SK-N-SH treated with all-trans-retinoic acid at 6 μM for 48 hours (cell line): ENCODE data around the gene IL6.

Source experiments
- ATAC-seq: fragments of 200-7000 bp; cut with Tn5 transposase; 3 replicates; pipeline ENCODE4 v1.9.1; 2020; ENCODE audit warnings: mild to moderate bottlenecking, moderate library complexity
- ARNTL ChIP-seq: fragments of 450-650 bp; formaldehyde crosslinking; IDR thresholded peaks from 2 replicates; pipeline ENCODE4 v1.5.0; 2020; ENCODE audit warnings: low read depth, mild to moderate bottlenecking, moderate library complexity, borderline replicate concordance
- CSRNP3 ChIP-seq: fragments of 250-450 bp; sonication (Bioruptor Pico); IDR thresholded peaks from 2 replicates; pipeline ENCODE4 v1.5.1; 2021; ENCODE audit warnings: mild to moderate bottlenecking, moderate library complexity
- ESRRG ChIP-seq: fragments of 250-450 bp; sonication (Bioruptor Pico); IDR thresholded peaks from 2 replicates; pipeline ENCODE4 v1.6.1; 2021; ENCODE audit warnings: mild to moderate bottlenecking
- GLIS3 ChIP-seq: fragments of 250-450 bp; sonication (Bioruptor Pico); IDR thresholded peaks from 2 replicates; pipeline ENCODE4 v1.5.0; 2020; ENCODE audit warnings: mild to moderate bottlenecking, moderate library complexity
- ISL1 ChIP-seq: fragments of 250-450 bp; sonication (Bioruptor Pico); IDR thresholded peaks from 2 replicates; pipeline ENCODE4 v2.1.2; 2022; ENCODE audit warnings: mild to moderate bottlenecking, moderate library complexity
- OSR1 ChIP-seq: fragments of 250-450 bp; sonication (Bioruptor Pico); IDR thresholded peaks from 2 replicates; pipeline ENCODE4 v1.8.0; 2022; ENCODE audit warnings: moderate library complexity, mild to moderate bottlenecking, inconsistent platforms
- POU6F1 ChIP-seq: fragments of 250-450 bp; sonication (Bioruptor Pico); IDR thresholded peaks from 2 replicates; pipeline ENCODE4 v1.8.0; 2021; ENCODE audit warnings: low read depth, mild to moderate bottlenecking, moderate library complexity, borderline replicate concordance
- PPARA ChIP-seq: fragments of 250-450 bp; sonication (Bioruptor Pico); IDR thresholded peaks from 2 replicates; pipeline ENCODE4 v1.5.0; 2020; ENCODE audit warnings: mild to moderate bottlenecking, borderline replicate concordance
- RARB ChIP-seq: fragments of 250-450 bp; sonication (Bioruptor Pico); IDR thresholded peaks from 2 replicates; pipeline ENCODE4 v1.8.0; 2021; ENCODE audit warnings: mild to moderate bottlenecking, moderate library complexity
- SNAI2 ChIP-seq: fragments of 250-450 bp; sonication (Bioruptor Pico); IDR thresholded peaks from 2 replicates; pipeline ENCODE4 v1.5.0; 2020; ENCODE audit warnings: mild to moderate bottlenecking, moderate library complexity
- TCF4 ChIP-seq: fragments of 250-450 bp; sonication (Bioruptor Pico); IDR thresholded peaks from 2 replicates; pipeline ENCODE4 v1.8.0; 2021; ENCODE audit warnings: mild to moderate bottlenecking, moderate library complexity, borderline replicate concordance
- TOX ChIP-seq: fragments of 250-450 bp; sonication (Bioruptor Pico); IDR thresholded peaks from 2 replicates; pipeline ENCODE4 v1.8.0; 2021; ENCODE audit warnings: mild to moderate bottlenecking, moderate library complexity, borderline replicate concordance
- TSHZ2 ChIP-seq: fragments of 250-450 bp; sonication (Bioruptor Pico); IDR thresholded peaks from 2 replicates; pipeline ENCODE4 v1.5.0; 2020; ENCODE audit warnings: mild to moderate bottlenecking, moderate library complexity
- ZFP3 ChIP-seq: fragments of 250-450 bp; sonication (Bioruptor Pico); IDR thresholded peaks from 2 replicates; pipeline ENCODE4 v1.5.0; 2020; ENCODE audit warnings: mild to moderate bottlenecking, moderate library complexity
- ZNF565 ChIP-seq: fragments of 450-650 bp; formaldehyde crosslinking; conservative IDR thresholded peaks from 2 replicates; pipeline ENCODE4 v1.5.0; 2020; ENCODE audit warnings: low read depth, mild to moderate bottlenecking, moderate library complexity
- ZNF8 ChIP-seq: fragments of 450-650 bp; formaldehyde crosslinking; IDR thresholded peaks from 2 replicates; pipeline ENCODE4 v1.5.0; 2020; ENCODE audit warnings: mild to moderate bottlenecking, moderate library complexity
- TF ChIP-seq, protein P1 (sequence below): fragments of 250-450 bp; sonication (Bioruptor Pico); IDR thresholded peaks from 2 replicates; pipeline ENCODE4 v1.8.0; 2020; ENCODE audit warnings: mild to moderate bottlenecking, moderate library complexity, borderline replicate concordance

IL6 gene

GRCh38 chr7:22680482-22680911 lies 46.5 kb upstream of the IL6 start:
- ATAC-seq, result no peak
- no peak for TF ChIP-seq CSRNP3
- TF ChIP-seq PPARA, result no peak
- TF ChIP-seq ZFP3 (CRISPR knock-in tag), result no peak
- TF ChIP-seq OSR1 (CRISPR knock-in tag), result no peak
- no peak for TF ChIP-seq ISL1 (CRISPR knock-in tag)
- TF ChIP-seq ESRRG, result no peak
- TF ChIP-seq ZNF8 (CRISPR knock-in tag), result no peak
- TF ChIP-seq TCF4 (CRISPR knock-in tag), result no peak
- TF ChIP-seq, protein P1, sequence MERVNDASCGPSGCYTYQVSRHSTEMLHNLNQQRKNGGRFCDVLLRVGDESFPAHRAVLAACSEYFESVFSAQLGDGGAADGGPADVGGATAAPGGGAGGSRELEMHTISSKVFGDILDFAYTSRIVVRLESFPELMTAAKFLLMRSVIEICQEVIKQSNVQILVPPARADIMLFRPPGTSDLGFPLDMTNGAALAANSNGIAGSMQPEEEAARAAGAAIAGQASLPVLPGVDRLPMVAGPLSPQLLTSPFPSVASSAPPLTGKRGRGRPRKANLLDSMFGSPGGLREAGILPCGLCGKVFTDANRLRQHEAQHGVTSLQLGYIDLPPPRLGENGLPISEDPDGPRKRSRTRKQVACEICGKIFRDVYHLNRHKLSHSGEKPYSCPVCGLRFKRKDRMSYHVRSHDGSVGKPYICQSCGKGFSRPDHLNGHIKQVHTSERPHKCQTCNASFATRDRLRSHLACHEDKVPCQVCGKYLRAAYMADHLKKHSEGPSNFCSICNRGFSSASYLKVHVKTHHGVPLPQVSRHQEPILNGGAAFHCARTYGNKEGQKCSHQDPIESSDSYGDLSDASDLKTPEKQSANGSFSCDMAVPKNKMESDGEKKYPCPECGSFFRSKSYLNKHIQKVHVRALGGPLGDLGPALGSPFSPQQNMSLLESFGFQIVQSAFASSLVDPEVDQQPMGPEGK, result no peak
- TF ChIP-seq, all 23 proteins: peak for 0

DNA sequence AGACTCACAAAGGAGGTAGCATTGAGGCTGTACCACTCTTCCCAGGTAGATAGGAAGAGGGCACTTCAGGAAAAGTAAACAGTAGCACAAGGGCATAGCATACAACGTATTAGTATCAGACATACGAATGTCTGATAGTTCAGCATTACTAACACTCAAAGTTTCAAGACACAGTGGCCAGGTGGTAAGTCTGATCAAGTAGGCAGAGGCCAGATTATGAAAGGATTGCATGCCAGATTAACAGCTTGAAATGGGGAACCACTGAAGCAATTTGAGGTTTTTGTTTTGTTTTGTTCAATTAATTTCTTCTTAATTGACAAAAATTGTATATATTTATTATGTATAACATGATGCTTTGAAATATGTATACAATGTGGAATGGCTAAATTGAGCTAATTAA lies 45.7 kb upstream of the IL6 start:
- ATAC-seq, result no peak
- no peak for TF ChIP-seq ZNF8 (CRISPR knock-in tag)
- TF ChIP-seq TOX, result no peak
- TF ChIP-seq GLIS3 (CRISPR knock-in tag), result no peak
- TF ChIP-seq TCF4 (CRISPR knock-in tag), result no peak
- TF ChIP-seq SNAI2, result no peak
- TF ChIP-seq ESRRG, result no peak
- no peak for TF ChIP-seq RARB
- no peak for TF ChIP-seq ZFP3 (CRISPR knock-in tag)
- TF ChIP-seq PPARA, result no peak
- TF ChIP-seq ZNF565 (CRISPR knock-in tag), result no peak

DNA sequence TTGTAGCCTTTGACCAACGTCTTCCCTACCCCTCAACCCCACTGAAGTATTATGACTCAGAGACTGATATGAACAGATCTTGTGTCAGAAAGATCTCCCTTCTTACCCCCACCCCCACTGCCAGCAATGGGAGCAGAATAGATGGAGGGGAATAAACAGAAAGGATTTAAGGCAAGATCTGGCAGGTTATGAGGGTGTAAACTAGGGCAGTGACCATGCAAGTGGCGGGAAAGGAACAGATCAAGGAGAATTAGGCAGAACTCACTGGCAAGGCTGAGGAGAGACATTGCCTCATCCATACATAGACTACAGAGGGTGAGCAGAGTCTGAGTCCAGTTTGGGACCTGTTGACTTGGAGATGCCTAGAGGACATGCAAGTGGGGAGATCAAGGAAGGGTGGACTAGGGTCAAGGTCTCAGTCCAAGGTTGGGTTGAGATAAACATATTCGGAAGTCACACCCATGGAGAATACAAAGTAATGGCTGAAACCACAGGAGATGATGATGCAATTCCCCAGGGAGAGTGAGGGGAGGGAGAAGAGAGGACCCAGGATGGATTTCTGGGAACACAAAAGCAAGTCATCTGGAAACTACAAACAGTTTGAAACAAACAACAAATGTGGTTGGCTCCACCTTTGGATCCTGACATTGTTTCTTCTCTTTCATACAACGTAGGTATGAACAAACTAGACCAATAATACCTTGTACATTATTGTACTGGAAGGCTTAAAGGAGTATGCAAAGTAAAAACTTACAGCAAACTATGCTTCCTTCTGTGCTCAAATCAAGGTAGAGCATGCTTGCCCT lies 44.9 kb upstream of the IL6 start:
- ATAC-seq, result no peak
- TF ChIP-seq, protein P1, result no peak
- TF ChIP-seq GLIS3 (CRISPR knock-in tag) (no peak), ZNF565 (CRISPR knock-in tag) (no peak)

DNA sequence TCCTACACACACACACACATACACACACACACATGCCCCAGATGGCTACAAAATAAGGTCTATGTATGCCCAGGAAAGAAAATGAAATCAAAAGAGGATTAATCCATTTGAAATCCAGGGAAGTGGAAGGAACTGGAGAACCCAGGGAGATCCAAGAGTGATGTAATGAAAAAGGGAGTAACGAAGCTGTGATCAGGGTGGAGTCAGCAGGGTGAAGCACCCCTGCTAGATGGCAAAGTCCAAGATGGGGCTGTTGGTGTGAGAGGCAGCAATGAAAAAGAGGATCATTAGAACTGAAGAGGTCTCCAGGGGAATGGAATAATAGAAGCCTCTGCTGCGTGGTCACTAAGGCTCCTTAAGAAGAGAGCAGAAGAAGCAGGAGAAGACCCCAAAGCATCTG lies 43.6 kb upstream of the IL6 start:
- no peak for ATAC-seq
- TF ChIP-seq GLIS3 (CRISPR knock-in tag) (no peak), TOX (no peak), POU6F1 (CRISPR knock-in tag) (no peak), ISL1 (CRISPR knock-in tag) (no peak), TSHZ2 (CRISPR knock-in tag) (no peak), ARNTL (CRISPR knock-in tag) (no peak)
- TF ChIP-seq, protein P1, result no peak
